Measurements from ENCODE around the gene KIF16B.

- TF ChIP-seq CREB1 (CRISPR knock-in tag; IDR thresholded peaks at IDR 0.05) (no peak), CTCF (IDR thresholded peaks at IDR 0.05) (no peak), PRDM15 (CRISPR knock-in tag; IDR thresholded peaks at IDR 0.05) (no peak), ZBTB21 (CRISPR knock-in tag; IDR thresholded peaks at IDR 0.05; ENCODE audit: borderline replicate concordance) (no peak), SP1 (CRISPR knock-in tag; conservative IDR thresholded peaks at IDR 0.05) (no peak), MYBL2 (CRISPR knock-in tag; IDR thresholded peaks at IDR 0.05) (no peak), USF1 (CRISPR knock-in tag; IDR thresholded peaks at IDR 0.05) (no peak), CBFB (CRISPR knock-in tag; IDR thresholded peaks at IDR 0.05; ENCODE audit: low read depth) (no peak), IRF2 (CRISPR knock-in tag; IDR thresholded peaks at IDR 0.05; ENCODE audit: borderline replicate concordance, low read depth) (no peak), E2F1 (CRISPR knock-in tag; IDR thresholded peaks at IDR 0.05) (no peak)
These were observed 101.0 kb downstream of the KIF16B start for GRCh38 chr20:16472045-16472872.

All from WTC11 (cell line).